ENCODE results near the gene PPP2CA. TPM values are rescaled to one million over a fixed set of nuclear protein-coding genes. Genes with fewer than 3 reads are reported as not detected.

The PPP2CA gene
- total and polyA plus RNA-seq, 9 of the 15 experiments (the other 6 are each of a cell fraction or from before 2014, with no cell fraction given) = 23.0 to 257 (median 109) TPM

DNA sequence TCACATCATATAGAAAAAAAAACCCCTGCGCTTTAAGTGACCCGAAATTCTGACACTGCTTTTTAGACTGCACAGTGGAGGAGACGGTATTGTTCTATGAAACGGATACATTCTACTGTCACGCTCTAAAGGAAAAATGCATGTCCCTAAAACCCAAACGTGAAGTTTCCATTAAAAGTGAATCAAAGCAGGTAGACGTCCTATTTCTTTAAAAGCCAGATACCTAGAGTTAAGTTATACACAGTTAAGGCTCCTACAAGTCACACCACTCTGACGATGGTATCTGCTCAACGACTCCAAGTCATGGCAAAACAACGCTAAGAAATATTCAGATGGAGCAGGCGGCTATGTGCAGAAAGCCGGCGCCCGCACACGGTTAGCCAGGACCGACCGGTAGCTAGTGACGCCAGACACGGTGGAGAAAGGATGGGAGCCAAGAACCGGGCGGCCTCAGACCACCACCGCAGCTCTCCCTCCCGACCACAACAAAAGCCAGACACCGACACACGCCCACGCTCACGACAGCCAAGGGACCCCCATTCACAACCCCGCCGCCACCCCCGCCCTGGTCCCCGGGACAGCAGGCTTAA is 49.9 kb downstream of the PPP2CA start:
- CTCF ChIA-PET (ENCODE audit: low intra/inter-chr PET ratio) = no interaction called here
- POLR2A ChIA-PET = interaction anchor here (0.5 to 3.6 kb wide), 35 partner anchors 8 to 669 kb away, joined by 3 to 40 read pairs (median 4); partner anchors contain the start of genes C5orf24, PPP2CA, SEC24A and UBE2B
- Histone ChIP-seq H3K9ac (ENCODE audit: insufficient read depth in 1 of 2, low read depth in 2 of 2, low read length in 2 of 2) (peak overlapping the region; percentile 95 to 96), H3K9me1 (ENCODE audit: control insufficient read depth, insufficient read depth, low read length) (no peaks in the 10 kb centered on the region), H3K4me1 (replicated peaks in 1 of 2; ENCODE audit: control insufficient read depth in 2 of 2, insufficient read depth in 2 of 2, low read length in 2 of 2) (peaks cover 17 to 18% of the 10 kb centered on the region in 2 experiments), H4K20me1 (replicated peaks; ENCODE audit: control insufficient read depth, insufficient read depth, low read length) (peaks cover 19% of the 10 kb centered on the region), H3K4me2 (ENCODE audit: insufficient read depth, low read length) (peak overlapping the region; percentile 98), H3K4me3 (peak overlapping the region; percentile 98), H3K79me2 (ENCODE audit: control insufficient read depth, insufficient read depth, low read length) (peaks cover 58% of the 10 kb centered on the region), H3K36me3 (ENCODE audit: control insufficient read depth, insufficient read depth, low read length) (peaks cover 33% of the 10 kb centered on the region), H3K9me3 (replicated peaks; ENCODE audit: control insufficient read depth, insufficient read depth, low read depth, low read length) (no peaks in the 10 kb centered on the region), H2AFZ (ENCODE audit: low read depth, low read length) (no peak overlapping the region), H3K27ac (ENCODE audit: extremely low read depth, low read depth, low read length) (peak overlapping the region; percentile 97), H3K27me3 (ENCODE audit: control insufficient read depth in 2 of 2, insufficient read depth in 2 of 2, low read length in 2 of 2) (no peaks in the 10 kb centered on the region)
- FAIRE-seq (peak; percentile 29), ATAC-seq (peak; percentile 52), DNase-seq (ENCODE audit: extremely low read depth in 1 of 4, low spot score in 3 of 4) (peak in 1 of 4 experiments; percentile 50)
- in situ Hi-C loops (cut with MboI) (no loop called here), intact Hi-C loops (cut with micrococcal nuclease) (loop anchor here (2.0 kb wide), 2 partner anchors 195 to 473 kb away; partner anchors contain the start of genes SEC24A and UBE2B)
- BruUV-seq (replicated peaks) = no TSS peak
- 1% methylated on average over 28 of the region's 31 CpGs for WGBS (ENCODE audit: insufficient coverage, low coverage, missing lambda C conversion rate)
- TF ChIP-seq TCF7 (IDR thresholded peaks at IDR 0.05; ENCODE audit: borderline replicate concordance) (peak; percentile 53; the same call in 1 of the 2 replicates), ZNF785 (CRISPR knock-in tag; IDR thresholded peaks at IDR 0.05) (no peak), ZNF165 (CRISPR knock-in tag; IDR thresholded peaks at IDR 0.05; ENCODE audit: borderline replicate concordance) (no peak), EGR1 (conservative IDR thresholded peaks at IDR 0.05) (peak; percentile 83), HNRNPL (IDR thresholded peaks at IDR 0.05; ENCODE audit: low read depth, low read length) (no peak), MTA1 (IDR thresholded peaks at IDR 0.05; ENCODE audit: borderline replicate concordance) (no peak), SMARCC2 (IDR thresholded peaks at IDR 0.05; ENCODE audit: low read depth) (no peak), CREM (IDR thresholded peaks at IDR 0.05; ENCODE audit: low read depth) (0 out of 2 replicates have a peak, but pooled peaks have one; percentile 12), PTBP1 (IDR thresholded peaks at IDR 0.05; ENCODE audit: low read depth, low read length) (no peak), ZBTB1 (CRISPR knock-in tag; IDR thresholded peaks at IDR 0.05; ENCODE audit: borderline replicate concordance, low read depth) (no peak), TAL1 (IDR thresholded peaks at IDR 0.05) (no peak), STAT5A (IDR thresholded peaks at IDR 0.05; ENCODE audit: borderline replicate concordance, low read length) (no peak; the same call in 1 of the 2 replicates), POLR3G (IDR thresholded peaks at IDR 0.05; ENCODE audit: extremely low read depth, insufficient read length, insufficient replicate concordance) (no peak)
- TF ChIP-seq, protein P1, sequence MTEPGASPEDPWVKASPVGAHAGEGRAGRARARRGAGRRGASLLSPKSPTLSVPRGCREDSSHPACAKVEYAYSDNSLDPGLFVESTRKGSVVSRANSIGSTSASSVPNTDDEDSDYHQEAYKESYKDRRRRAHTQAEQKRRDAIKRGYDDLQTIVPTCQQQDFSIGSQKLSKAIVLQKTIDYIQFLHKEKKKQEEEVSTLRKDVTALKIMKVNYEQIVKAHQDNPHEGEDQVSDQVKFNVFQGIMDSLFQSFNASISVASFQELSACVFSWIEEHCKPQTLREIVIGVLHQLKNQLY (CRISPR knock-in tag; conservative IDR thresholded peaks at IDR 0.05) = no peak
- TF ChIP-seq, protein P2, sequence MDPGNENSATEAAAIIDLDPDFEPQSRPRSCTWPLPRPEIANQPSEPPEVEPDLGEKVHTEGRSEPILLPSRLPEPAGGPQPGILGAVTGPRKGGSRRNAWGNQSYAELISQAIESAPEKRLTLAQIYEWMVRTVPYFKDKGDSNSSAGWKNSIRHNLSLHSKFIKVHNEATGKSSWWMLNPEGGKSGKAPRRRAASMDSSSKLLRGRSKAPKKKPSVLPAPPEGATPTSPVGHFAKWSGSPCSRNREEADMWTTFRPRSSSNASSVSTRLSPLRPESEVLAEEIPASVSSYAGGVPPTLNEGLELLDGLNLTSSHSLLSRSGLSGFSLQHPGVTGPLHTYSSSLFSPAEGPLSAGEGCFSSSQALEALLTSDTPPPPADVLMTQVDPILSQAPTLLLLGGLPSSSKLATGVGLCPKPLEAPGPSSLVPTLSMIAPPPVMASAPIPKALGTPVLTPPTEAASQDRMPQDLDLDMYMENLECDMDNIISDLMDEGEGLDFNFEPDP (CRISPR knock-in tag; IDR thresholded peaks at IDR 0.05) = no peak
- TF ChIP-seq, protein P3, sequence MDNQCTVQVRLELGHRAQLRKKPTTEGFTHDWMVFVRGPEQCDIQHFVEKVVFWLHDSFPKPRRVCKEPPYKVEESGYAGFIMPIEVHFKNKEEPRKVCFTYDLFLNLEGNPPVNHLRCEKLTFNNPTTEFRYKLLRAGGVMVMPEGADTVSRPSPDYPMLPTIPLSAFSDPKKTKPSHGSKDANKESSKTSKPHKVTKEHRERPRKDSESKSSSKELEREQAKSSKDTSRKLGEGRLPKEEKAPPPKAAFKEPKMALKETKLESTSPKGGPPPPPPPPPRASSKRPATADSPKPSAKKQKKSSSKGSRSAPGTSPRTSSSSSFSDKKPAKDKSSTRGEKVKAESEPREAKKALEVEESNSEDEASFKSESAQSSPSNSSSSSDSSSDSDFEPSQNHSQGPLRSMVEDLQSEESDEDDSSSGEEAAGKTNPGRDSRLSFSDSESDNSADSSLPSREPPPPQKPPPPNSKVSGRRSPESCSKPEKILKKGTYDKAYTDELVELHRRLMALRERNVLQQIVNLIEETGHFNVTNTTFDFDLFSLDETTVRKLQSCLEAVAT (IDR thresholded peaks at IDR 0.05) = no peak
- TF ChIP-seq, protein P4, sequence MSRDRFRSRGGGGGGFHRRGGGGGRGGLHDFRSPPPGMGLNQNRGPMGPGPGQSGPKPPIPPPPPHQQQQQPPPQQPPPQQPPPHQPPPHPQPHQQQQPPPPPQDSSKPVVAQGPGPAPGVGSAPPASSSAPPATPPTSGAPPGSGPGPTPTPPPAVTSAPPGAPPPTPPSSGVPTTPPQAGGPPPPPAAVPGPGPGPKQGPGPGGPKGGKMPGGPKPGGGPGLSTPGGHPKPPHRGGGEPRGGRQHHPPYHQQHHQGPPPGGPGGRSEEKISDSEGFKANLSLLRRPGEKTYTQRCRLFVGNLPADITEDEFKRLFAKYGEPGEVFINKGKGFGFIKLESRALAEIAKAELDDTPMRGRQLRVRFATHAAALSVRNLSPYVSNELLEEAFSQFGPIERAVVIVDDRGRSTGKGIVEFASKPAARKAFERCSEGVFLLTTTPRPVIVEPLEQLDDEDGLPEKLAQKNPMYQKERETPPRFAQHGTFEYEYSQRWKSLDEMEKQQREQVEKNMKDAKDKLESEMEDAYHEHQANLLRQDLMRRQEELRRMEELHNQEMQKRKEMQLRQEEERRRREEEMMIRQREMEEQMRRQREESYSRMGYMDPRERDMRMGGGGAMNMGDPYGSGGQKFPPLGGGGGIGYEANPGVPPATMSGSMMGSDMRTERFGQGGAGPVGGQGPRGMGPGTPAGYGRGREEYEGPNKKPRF (IDR thresholded peaks at IDR 0.05; ENCODE audit: low read depth, low read length) = no peak

Measured in K562 (cell line).